Transverse colon (tissue), 4 donors: Measurements from ENCODE around the gene PPP6R3. TPM values are rescaled to one million over a fixed set of nuclear protein-coding genes. Genes with fewer than 3 reads are reported as not detected.

Source experiments
- DNase-seq: peaks from one replicate; pipeline ENCODE4 v3.0.0-alpha.2; 2019
- H3K27ac ChIP-seq, 4 donors: fragments of 200-600 bp; sonication (generic); 2 replicates each; pipeline ENCODE4 v1.5.1; 2016 to 2018; ENCODE audit warnings: inconsistent platforms in 4 of 4
- H3K27me3 ChIP-seq: fragments of 200-600 bp; sonication (generic); 2 replicates; pipeline ENCODE4 v1.5.1; 2017; ENCODE audit warnings: inconsistent platforms
- H3K36me3 ChIP-seq, 4 donors: fragments of 200-600 bp; sonication (generic); 2 replicates each; pipeline ENCODE4 v1.5.1; 2017 to 2019; ENCODE audit warnings: inconsistent platforms in 4 of 4
- H3K4me1 ChIP-seq, 4 donors: fragments of 200-600 bp; sonication (generic); 2 replicates each; pipeline ENCODE4 v1.5.1; 2017 to 2020; ENCODE audit warnings: inconsistent platforms in 4 of 4
- H3K4me3 ChIP-seq, 4 donors: fragments of 200-600 bp; sonication (generic); 1 replicate in 1 of 4; 2 replicates in 3 of 4; pipeline versions ENCODE4 v1.5.1 to v1.6.1; 2017 to 2019; ENCODE audit warnings: inconsistent platforms in 4 of 4
- H3K9me3 ChIP-seq, 2 donors: fragments of 200-600 bp; sonication (generic); 2 replicates each; pipeline ENCODE4 v1.5.1; 2017 to 2019; ENCODE audit warnings: inconsistent platforms in 2 of 2
- CTCF ChIP-seq, 5 experiments: fragments of 200-600 bp in 3 of 5; fragments of 450-650 bp in 2 of 5; sonication (generic) in 3 of 5; IDR thresholded peaks; 1 replicate in 2 of 5; 2 replicates in 3 of 5; pipeline ENCODE4 v1.5.1; 2016 to 2017; ENCODE audit warnings: antibody characterized with exemption in 5 of 5, inconsistent platforms in 3 of 5, mild to moderate bottlenecking in 2 of 5, moderate library complexity in 1 of 5
- EP300 ChIP-seq: sonication (generic); formaldehyde crosslinking; IDR thresholded peaks from one replicate; pipeline ENCODE4 v1.6.1; 2017; ENCODE audit warnings: antibody characterized with exemption, low read depth
- POLR2A ChIP-seq: fragments of 450-650 bp; IDR thresholded peaks from one replicate; pipeline ENCODE4 v1.6.1; 2016; ENCODE audit warnings: antibody characterized with exemption, mild to moderate bottlenecking, moderate library complexity
- POLR2AphosphoS5 ChIP-seq, 3 donors: sonication (generic); formaldehyde crosslinking; IDR thresholded peaks; one replicate each; pipeline ENCODE4 v1.6.1; 2016; ENCODE audit warnings: antibody characterized with exemption in 3 of 3
- WGBS, 2 donors: methylation state at CpG; one replicate each; pipeline ENCODE4 v1.1.5; 2018; ENCODE audit warnings: low coverage in 1 of 2; 5-methylcytosine and 5-hydroxymethylcytosine counted together
- in situ Hi-C, 4 donors: fragments of 200-750 bp; cut with MboI; loops; one replicate each; pipeline versions ENCODE4 v1.15.0 to v1.15.1; 2017; ENCODE audit warnings: low sequenced_read_pairs in 3 of 4, low pct_ligation_motif_present in 1 of 4, low pct_unique_long_range_greater_than_20kb in 1 of 4
- intact Hi-C: fragments of 100-400 bp; cut with DNase I; formaldehyde crosslinking; loops from one replicate; pipeline ENCODE4 v1.15.1; 2023; ENCODE audit warnings: low total_unique reads
- total RNA-seq, 4 donors: library from RNA; depleted of rRNA; stranded (reverse); fragments of >200 nt; gene quantifications; one replicate each; pipeline ENCODE4 v1.1.0, GENCODE V29; 2016

PPP6R3 gene
- total RNA-seq, 4 donors from 2014 or later = 89.8 to 158 (median 117) TPM

GRCh38 chr11:68652683-68653156 is 192.2 kb downstream of the PPP6R3 start:
- no peak overlapping the region for H3K27ac ChIP-seq
- in situ Hi-C loops = no loop called here
- H3K4me3 ChIP-seq = no peak overlapping the region
- no peak for TF ChIP-seq POLR2AphosphoS5 (IDR thresholded peaks at IDR 0.05)
- no peak for TF ChIP-seq CTCF (IDR thresholded peaks at IDR 0.05)
- no peak for TF ChIP-seq POLR2A
- TF ChIP-seq EP300 = no peak
- H3K27me3 ChIP-seq = peaks cover 35% of the 10 kb centered on the region
- H3K36me3 ChIP-seq = no peaks in the 10 kb centered on the region
- DNase-seq = no peak
- WGBS, 2 donors = 74% methylated on average over 12 of the region's 12 CpGs; no CpG with 5 or more reads in 1 of the 2 donors
- H3K9me3 ChIP-seq = no peaks in the 10 kb centered on the region
- H3K4me1 ChIP-seq = no peaks in the 10 kb centered on the region
- intact Hi-C loops = no loop called here

GRCh38 chr11:68653486-68654430 is 193.2 kb downstream of the PPP6R3 start:
- peaks cover 28% of the 10 kb centered on the region for H3K27me3 ChIP-seq
- H3K36me3 ChIP-seq = no peaks in the 10 kb centered on the region
- DNase-seq = no peak
- H3K27ac ChIP-seq = no peak overlapping the region
- no peak overlapping the region for H3K4me3 ChIP-seq
- TF ChIP-seq POLR2A (no peak), CTCF (IDR thresholded peaks at IDR 0.05) (no peak), POLR2AphosphoS5 (IDR thresholded peaks at IDR 0.05) (no peak), EP300 (no peak)
- in situ Hi-C loops (no loop called here), intact Hi-C loops (no loop called here)
- H3K4me1 ChIP-seq = no peaks in the 10 kb centered on the region
- no peaks in the 10 kb centered on the region for H3K9me3 ChIP-seq
- WGBS, 2 donors = 78% methylated on average over 22 of the region's 24 CpGs; no CpG with 5 or more reads in 1 of the 2 donors

GRCh38 chr11:68654978-68655377 is 194.4 kb downstream of the PPP6R3 start:
- intact Hi-C loops = loop anchor here (1.0 kb wide), 1 partner anchor 33 kb away; no protein-coding TSS in a partner anchor
- Histone ChIP-seq H3K27ac (no peak overlapping the region), H3K4me1 (no peaks in the 10 kb centered on the region), H3K27me3 (peaks cover 25% of the 10 kb centered on the region), H3K9me3 (no peaks in the 10 kb centered on the region), H3K4me3 (no peak overlapping the region), H3K36me3 (no peaks in the 10 kb centered on the region)
- 79 to 88% methylated on average over 7 to 8 of the region's 8 CpGs for WGBS, 2 donors
- TF ChIP-seq POLR2AphosphoS5 (IDR thresholded peaks at IDR 0.05) (no peak), POLR2A (no peak), CTCF (IDR thresholded peaks at IDR 0.05) (no peak), EP300 (no peak)
- in situ Hi-C loops = no loop called here
- no peak for DNase-seq

- H3K4me1 ChIP-seq = no peaks in the 10 kb centered on the region
- 68 to 82% methylated on average over 5 to 7 of the region's 7 CpGs for WGBS, 2 donors
- no peaks in the 10 kb centered on the region for H3K36me3 ChIP-seq
- no peak for DNase-seq
- no peak overlapping the region for H3K27ac ChIP-seq
- H3K4me3 ChIP-seq = no peak overlapping the region
- no peaks in the 10 kb centered on the region for H3K9me3 ChIP-seq
- TF ChIP-seq EP300 (no peak), CTCF (IDR thresholded peaks at IDR 0.05) (no peak), POLR2A (no peak), POLR2AphosphoS5 (IDR thresholded peaks at IDR 0.05) (no peak)
- intact Hi-C loops (loop anchor here (1.0 kb wide), 1 partner anchor 33 kb away; no protein-coding TSS in a partner anchor), in situ Hi-C loops (no loop called here)
- H3K27me3 ChIP-seq = peaks cover 21% of the 10 kb centered on the region
Measured at GRCh38 chr11:68655406-68655805, 194.9 kb downstream of the PPP6R3 start.
